Vagina (tissue), 2 donors: ENCODE measurements around the gene ETS1.

Source experiments
- POLR2A ChIP-seq, 2 donors: fragments of 450-650 bp; IDR thresholded peaks; one replicate each; pipeline ENCODE4 v1.6.1; 2017; ENCODE audit warnings: antibody characterized with exemption in 2 of 2, mild to moderate bottlenecking in 2 of 2, moderate library complexity in 2 of 2
- POLR2AphosphoS5 ChIP-seq, 2 donors: sonication (generic); formaldehyde crosslinking; IDR thresholded peaks; one replicate each; pipeline ENCODE4 v1.9.0; 2017; ENCODE audit warnings: antibody characterized with exemption in 2 of 2, mild to moderate bottlenecking in 2 of 2, low read depth in 1 of 2; ENCODE audit not compliant: insufficient read depth in 1 of 2
- TF ChIP-seq, protein P1 (sequence below), 3 experiments: fragments of 450-650 bp in 2 of 3; fragments of 200-600 bp in 1 of 3; sonication (generic) in 1 of 3; IDR thresholded peaks; one replicate each; pipeline ENCODE4 v1.5.1; 2017 to 2019; ENCODE audit warnings: antibody characterized with exemption in 3 of 3, mild to moderate bottlenecking in 2 of 3, moderate library complexity in 2 of 3

DNA sequence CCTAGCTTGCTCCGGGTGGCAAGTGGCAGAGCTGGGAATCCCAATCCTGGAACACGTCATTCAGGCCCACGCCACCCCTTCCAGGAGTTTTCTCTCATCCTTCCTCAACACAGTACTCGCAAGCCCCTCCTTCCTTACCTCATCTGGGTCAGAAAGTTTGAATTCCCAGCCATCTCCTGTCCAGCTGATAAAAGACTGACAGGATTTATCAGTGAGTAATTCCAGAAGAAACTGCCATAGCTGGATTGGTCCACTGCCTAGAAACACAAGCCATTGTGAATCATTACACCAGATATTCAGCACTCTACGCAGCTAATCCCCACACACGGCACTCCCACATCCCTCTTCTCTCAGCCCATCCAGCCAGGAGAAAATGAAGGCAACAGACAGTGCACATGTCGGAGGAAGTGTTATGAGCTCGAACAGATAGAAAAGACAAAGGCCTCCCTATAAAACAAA is 124.0 kb downstream of the ETS1 start:
- TF ChIP-seq POLR2AphosphoS5 (IDR thresholded peaks at IDR 0.05; ENCODE audit: insufficient read depth in 1 of 2, low read depth in 1 of 2) (no peak), POLR2A (IDR thresholded peaks at IDR 0.05) (no peak)
- TF ChIP-seq, protein P1, sequence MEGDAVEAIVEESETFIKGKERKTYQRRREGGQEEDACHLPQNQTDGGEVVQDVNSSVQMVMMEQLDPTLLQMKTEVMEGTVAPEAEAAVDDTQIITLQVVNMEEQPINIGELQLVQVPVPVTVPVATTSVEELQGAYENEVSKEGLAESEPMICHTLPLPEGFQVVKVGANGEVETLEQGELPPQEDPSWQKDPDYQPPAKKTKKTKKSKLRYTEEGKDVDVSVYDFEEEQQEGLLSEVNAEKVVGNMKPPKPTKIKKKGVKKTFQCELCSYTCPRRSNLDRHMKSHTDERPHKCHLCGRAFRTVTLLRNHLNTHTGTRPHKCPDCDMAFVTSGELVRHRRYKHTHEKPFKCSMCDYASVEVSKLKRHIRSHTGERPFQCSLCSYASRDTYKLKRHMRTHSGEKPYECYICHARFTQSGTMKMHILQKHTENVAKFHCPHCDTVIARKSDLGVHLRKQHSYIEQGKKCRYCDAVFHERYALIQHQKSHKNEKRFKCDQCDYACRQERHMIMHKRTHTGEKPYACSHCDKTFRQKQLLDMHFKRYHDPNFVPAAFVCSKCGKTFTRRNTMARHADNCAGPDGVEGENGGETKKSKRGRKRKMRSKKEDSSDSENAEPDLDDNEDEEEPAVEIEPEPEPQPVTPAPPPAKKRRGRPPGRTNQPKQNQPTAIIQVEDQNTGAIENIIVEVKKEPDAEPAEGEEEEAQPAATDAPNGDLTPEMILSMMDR (IDR thresholded peaks at IDR 0.05), result no peak
